H4 (cell line): Measurements from ENCODE around the gene SLC39A7. TPM values are rescaled to one million over a fixed set of nuclear protein-coding genes. Genes with fewer than 3 reads are reported as not detected.
"Not testable (repeated sequence)": the region's sequence is repeated elsewhere in the genome, so short reads cannot be mapped to it uniquely, and the experiment has no call there.

Experiments used
- DNase-seq: peaks from one replicate; pipeline ENCODE4 v3.0.0-alpha.2; 2015; ENCODE audit warnings: low spot score
- total RNA-seq: library from RNA; depleted of rRNA; stranded (reverse); fragments of >200 nt; shearing (Covaris generic); gene quantifications from 2 replicates; pipeline ENCODE4 v1.2.3, GENCODE V29; 2014

SLC39A7 gene
- total RNA-seq, 1 experiment from 2014 or later = 64.8 TPM

GRCh38 chr6:33205191-33206026 lies 4.7 kb downstream of the SLC39A7 start:
- DNase-seq = peak; percentile 68

GRCh38 chr6:33206027-33206863 lies 5.6 kb downstream of the SLC39A7 start:
- DNase-seq = no peak

GRCh38 chr6:33206864-33207551 lies 6.3 kb downstream of the SLC39A7 start:
- DNase-seq = peak; percentile 74

DNA sequence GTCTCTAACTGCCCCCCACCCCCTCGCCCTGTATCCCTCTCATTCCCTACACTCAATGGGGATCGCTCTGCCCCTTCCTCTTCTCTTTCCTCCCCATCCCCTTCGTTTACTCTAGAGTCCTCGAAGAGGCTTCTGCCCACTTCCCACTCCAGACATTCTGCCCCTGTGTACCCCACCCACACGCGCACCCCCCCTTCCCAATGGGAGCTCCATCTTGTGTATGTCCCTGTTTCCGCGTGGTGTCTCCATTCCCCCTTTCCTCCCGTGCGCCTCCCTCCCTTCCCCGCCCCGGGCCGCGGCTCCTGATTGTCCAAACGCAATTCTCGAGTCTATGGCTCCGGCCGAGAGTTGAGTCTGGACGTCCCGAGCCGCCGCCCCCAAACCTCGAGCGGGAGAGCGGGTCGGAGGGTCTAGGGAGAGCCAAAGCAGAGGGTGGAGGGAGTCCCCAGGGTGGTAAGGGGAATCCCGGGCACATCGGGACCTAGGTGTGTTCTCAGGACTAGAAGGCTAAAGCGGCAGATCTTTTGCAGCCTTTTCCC lies 7.0 kb downstream of the SLC39A7 start:
- DNase-seq = no peak

GRCh38 chr6:33208091-33208967 lies 7.7 kb downstream of the SLC39A7 start, which contains the start of gene RING1:
Gene RING1 (plus strand): TSS chr6:33208500. CDS start chr6:33208823, 323 bp downstream.
- DNase-seq = peak; percentile 64

DNA sequence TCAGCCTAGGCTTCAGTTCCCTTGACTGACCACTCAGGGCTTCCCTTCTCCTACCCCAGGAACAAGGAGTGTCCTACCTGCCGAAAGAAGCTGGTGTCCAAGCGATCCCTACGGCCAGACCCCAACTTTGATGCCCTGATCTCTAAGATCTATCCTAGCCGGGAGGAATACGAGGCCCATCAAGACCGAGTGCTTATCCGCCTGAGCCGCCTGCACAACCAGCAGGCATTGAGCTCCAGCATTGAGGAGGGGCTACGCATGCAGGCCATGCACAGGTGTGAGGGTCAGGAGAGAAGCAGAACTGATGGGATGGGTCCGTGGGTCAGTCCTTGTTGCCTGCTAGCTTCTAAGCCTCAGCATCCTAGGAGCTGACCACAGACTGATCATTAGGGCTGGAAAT lies 9.2 kb downstream of the SLC39A7 start:
- DNase-seq = no peak

DNA sequence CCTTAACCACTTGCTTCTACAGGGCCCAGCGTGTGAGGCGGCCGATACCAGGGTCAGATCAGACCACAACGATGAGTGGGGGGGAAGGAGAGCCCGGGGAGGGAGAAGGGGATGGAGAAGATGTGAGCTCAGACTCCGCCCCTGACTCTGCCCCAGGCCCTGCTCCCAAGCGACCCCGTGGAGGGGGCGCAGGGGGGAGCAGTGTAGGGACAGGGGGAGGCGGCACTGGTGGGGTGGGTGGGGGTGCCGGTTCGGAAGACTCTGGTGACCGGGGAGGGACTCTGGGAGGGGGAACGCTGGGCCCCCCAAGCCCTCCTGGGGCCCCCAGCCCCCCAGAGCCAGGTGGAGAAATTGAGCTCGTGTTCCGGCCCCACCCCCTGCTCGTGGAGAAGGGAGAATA lies 10.5 kb downstream of the SLC39A7 start:
- no peak for DNase-seq

DNA sequence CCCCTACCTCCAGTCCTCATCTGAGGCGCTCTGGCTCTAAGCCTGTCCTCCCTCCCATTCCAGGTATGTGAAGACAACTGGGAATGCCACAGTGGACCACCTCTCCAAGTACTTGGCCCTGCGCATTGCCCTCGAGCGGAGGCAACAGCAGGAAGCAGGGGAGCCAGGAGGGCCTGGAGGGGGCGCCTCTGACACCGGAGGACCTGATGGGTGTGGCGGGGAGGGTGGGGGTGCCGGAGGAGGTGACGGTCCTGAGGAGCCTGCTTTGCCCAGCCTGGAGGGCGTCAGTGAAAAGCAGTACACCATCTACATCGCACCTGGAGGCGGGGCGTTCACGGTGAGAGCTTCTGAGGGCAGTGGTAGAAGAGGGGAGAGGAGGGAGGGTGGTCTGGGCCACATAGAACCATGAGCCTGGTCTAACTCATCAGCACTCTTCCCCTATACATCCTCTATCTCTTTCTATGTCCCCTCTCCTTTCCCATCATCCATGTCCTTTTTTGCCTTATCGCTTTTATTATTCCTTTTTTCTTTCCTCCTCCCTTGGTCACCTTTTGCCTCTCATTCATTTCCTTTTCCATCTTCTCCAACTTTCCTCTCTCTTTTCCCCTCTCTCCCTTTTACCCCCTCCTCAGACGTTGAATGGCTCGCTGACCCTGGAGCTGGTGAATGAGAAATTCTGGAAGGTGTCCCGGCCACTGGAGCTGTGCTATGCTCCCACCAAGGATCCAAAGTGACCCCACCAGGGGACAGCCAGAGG lies 11.2 kb downstream of the SLC39A7 start:
- no peak for DNase-seq

DNA sequence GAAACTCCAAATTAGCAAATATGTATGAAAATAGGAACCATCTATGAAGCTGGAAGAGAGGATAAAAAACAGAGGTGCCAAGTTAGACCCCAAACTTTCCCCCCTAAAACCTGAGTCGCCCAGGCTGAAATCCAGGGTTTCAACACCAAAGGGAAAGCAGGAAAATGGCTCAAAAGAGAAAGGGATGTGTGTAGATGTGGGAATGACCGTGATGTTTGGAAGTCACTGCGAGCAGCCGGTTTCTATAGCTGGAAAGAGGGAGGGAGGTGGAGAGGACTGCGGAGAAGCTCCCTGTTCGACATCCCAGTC lies 12.1 kb downstream of the SLC39A7 start:
- no peak for DNase-seq

- no peak for DNase-seq
Measured at GRCh38 chr6:33213166-33213988, 12.7 kb downstream of the SLC39A7 start.

DNA sequence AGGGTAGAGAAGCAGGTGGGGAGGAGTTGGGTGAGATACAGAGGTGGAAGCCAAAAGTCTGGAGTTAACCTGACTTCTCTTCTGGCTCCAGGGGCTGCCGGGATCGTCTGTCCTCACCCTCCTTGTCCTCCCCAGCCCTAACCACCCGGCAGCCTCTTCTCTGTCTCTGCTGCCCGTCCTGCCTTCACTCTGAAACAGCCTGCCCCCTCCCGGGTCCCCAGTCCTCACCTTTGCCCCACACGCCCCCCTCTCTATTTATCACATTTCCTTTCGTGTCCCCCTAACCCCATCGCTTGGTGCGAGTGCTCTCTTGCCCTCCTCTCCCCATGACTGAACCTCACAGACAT lies 13.3 kb downstream of the SLC39A7 start:
- no peak for DNase-seq

DNA sequence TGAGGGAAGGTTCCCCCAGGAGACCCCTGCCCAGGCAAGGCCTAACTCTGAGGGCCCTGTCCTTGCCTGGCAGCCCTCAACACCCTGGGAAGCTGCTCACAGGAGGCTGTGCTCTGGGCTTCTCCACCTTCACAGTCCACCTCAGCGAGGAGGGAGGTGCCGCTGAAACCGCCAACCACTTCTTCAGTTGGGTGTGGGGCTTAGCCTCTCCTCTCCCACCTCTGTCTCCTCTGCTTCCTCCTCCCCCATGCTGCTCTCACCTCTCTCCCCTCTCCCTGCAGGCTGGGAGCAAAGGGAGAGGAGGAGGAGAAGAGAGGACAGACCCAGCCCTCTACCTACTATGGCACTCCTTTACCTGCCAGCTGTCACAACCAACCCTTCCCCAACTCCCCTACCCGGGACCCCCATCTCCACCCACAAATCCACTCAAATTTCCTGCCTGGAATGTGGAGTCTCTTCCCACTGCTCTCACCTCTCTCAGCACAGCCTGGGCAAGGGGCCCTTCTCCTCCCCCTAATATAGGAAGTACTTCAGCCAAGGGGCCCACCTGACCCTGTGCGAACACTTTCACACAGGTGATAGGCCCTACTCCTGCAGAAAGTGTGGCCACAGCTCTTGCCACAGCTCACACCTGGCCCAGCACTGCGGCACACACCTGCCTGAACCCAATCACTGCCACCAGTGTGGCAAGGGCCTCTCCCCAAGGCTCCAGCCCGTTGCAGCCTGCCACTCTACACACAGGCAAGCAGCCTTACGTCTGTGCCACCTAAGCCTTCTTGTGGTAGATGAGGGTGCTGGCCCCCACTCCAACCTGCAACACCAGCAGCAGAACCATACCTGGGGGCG lies 14.8 kb downstream of the SLC39A7 start:
- no peak for DNase-seq

- no peak for DNase-seq
Measured at GRCh38 chr6:33216117-33216649, 15.5 kb downstream of the SLC39A7 start.

GRCh38 chr6:33217246-33217645 lies 16.6 kb downstream of the SLC39A7 start:
- DNase-seq = no peak

DNA sequence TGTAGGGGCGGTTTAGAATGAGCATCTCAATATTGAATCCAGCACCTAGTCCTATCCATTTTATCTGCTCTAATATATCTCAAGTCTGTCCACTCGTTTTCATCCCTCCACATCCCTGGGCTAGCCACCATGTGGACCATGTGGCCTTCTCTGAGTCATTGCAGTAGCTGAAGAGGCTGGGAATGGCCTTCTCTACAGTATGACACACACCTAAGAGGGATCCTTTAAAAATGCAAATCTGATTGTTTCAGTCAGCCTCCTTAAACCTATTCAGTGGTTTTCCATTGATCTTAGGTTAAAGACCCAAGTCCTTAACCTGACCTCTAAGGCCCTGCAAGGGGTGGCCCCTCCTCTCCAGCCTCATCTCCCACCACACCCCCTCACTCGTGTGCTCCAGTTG lies 17.0 kb downstream of the SLC39A7 start:
- DNase-seq = no peak

- not testable (repeated sequence) for DNase-seq
Measured at GRCh38 chr6:33226503-33227120, 25.9 kb downstream of the SLC39A7 start.

- DNase-seq = no peak
Measured at GRCh38 chr6:33235221-33235634, 34.6 kb downstream of the SLC39A7 start.

DNA sequence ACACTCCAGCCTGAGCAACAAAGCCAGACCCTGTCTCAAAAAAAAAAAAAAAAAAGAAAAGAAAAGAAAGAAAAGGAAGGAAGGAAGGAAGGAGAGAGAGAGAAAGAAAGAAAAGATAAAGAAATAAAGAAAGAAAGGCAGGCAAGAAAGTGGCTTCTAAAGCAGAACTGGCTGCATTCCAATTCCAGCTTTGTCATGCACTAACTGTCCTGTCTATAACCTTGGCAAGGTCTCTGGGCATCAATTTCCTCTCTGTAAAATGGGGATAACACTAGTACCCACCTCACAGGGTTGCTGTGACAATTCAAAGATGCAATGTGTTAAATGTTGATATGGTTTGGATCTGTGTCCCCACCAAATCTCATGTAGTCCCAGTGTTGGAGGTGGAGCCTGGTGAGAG lies 35.7 kb downstream of the SLC39A7 start:
- no peak for DNase-seq
